ENCODE results near the gene PPM1F.

GRCh38 chr22:21933910-21934309 lies 18.7 kb downstream of the PPM1F start:
- TF ChIP-seq CTCF (conservative IDR thresholded peaks at IDR 0.05 in 1 of 2, IDR thresholded peaks at IDR 0.05 in 1 of 2; ENCODE audit: low read depth in 1 of 2, low read length in 2 of 2) (no peak), EZH2 (IDR thresholded peaks at IDR 0.05; ENCODE audit: low read length, missing control alignments) (no peak)
